CD8-positive, alpha-beta memory T cell (primary cell): ENCODE data around the gene AHR. TPM values are rescaled to one million over a fixed set of nuclear protein-coding genes. Genes with fewer than 3 reads are reported as not detected.

Source experiments
- CTCF ChIA-PET: fragments of 350-600 bp; sonication (Branson Sonifier 250); formaldehyde crosslinking; loops from one replicate; lab custom pipeline; 2021; ENCODE audit warnings: antibody characterized with exemption; lab: Charles Lee
- POLR2A ChIA-PET: fragments of 350-600 bp; sonication (Branson Sonifier 250); formaldehyde crosslinking; loops from one replicate; lab custom pipeline; 2021; ENCODE audit warnings: antibody characterized with exemption; lab: Charles Lee
- DNase-seq, 5 donors: peaks; one replicate each; pipeline versions ENCODE4 v3.0.0 to v3.0.0-alpha.2; 2020 to 2022; ENCODE audit warnings: mixed read lengths in 1 of 5
- H3K27ac ChIP-seq: one replicate; pipeline ENCODE4 v1.7.0; 2013; ENCODE audit warnings: low read depth, mild to moderate bottlenecking, low read length, moderate library complexity
- H3K27me3 ChIP-seq: 2 replicates; pipeline ENCODE4 v1.7.0; 2013; ENCODE audit warnings: low read length, mild to moderate bottlenecking; ENCODE audit not compliant: insufficient read depth, poor library complexity, severe bottlenecking
- H3K36me3 ChIP-seq: 2 replicates; pipeline ENCODE4 v1.7.0; 2013; ENCODE audit warnings: mild to moderate bottlenecking, low read length, moderate library complexity; ENCODE audit not compliant: insufficient read depth
- H3K4me1 ChIP-seq: 2 replicates; pipeline ENCODE4 v1.7.0; 2013; ENCODE audit warnings: mild to moderate bottlenecking, low read length, moderate library complexity; ENCODE audit not compliant: insufficient read depth
- H3K4me3 ChIP-seq: 2 replicates; pipeline ENCODE4 v1.7.0; 2013; ENCODE audit warnings: mild to moderate bottlenecking, low read length
- H3K9me3 ChIP-seq: 2 replicates; pipeline ENCODE4 v1.7.0; 2013; ENCODE audit warnings: mild to moderate bottlenecking, low read length
- H3K27ac Mint-ChIP-seq, 8 donors: one replicate each; pipeline ENCODE4 v1.8.0; 2020 to 2021; ENCODE audit warnings: mixed read lengths in 8 of 8, mild to moderate bottlenecking in 6 of 8, inconsistent platforms in 3 of 8, moderate library complexity in 3 of 8
- H3K27me3 Mint-ChIP-seq, 2 donors: one replicate each; pipeline ENCODE4 v1.8.0; 2020 to 2021; ENCODE audit warnings: mixed read lengths in 2 of 2, mild to moderate bottlenecking in 1 of 2, moderate library complexity in 1 of 2
- H3K36me3 Mint-ChIP-seq, 3 donors: one replicate each; pipeline ENCODE4 v1.8.0; 2020 to 2021; ENCODE audit warnings: mixed read lengths in 3 of 3, inconsistent platforms in 1 of 3, mild to moderate bottlenecking in 1 of 3
- H3K4me1 Mint-ChIP-seq, 3 donors: one replicate each; pipeline ENCODE4 v1.8.0; 2020 to 2021; ENCODE audit warnings: mixed read lengths in 3 of 3, inconsistent platforms in 1 of 3, mild to moderate bottlenecking in 1 of 3
- H3K4me3 Mint-ChIP-seq, 7 donors: one replicate each; pipeline ENCODE4 v1.8.0; 2020 to 2021; ENCODE audit warnings: mixed read lengths in 7 of 7, mild to moderate bottlenecking in 6 of 7, moderate library complexity in 4 of 7, inconsistent platforms in 2 of 7
- H3K9me3 Mint-ChIP-seq, 5 donors: one replicate each; pipeline ENCODE4 v1.8.0; 2020 to 2022; ENCODE audit warnings: mixed read lengths in 5 of 5, mild to moderate bottlenecking in 3 of 5, moderate library complexity in 2 of 5, inconsistent platforms in 1 of 5
- polyA plus RNA-seq: library from polyadenylated mRNA; unstranded; fragments of 300-500 nt; fragmentation: Illumina TruSeq; gene quantifications from one replicate; pipeline ENCODE4 v1.2.3, GENCODE V29; 2021
- total RNA-seq, 2 experiments: library from RNA; stranded (reverse); gene quantifications; one replicate each; pipeline ENCODE4 v1.2.3, GENCODE V29; 2021

AHR gene
- total and polyA plus RNA-seq, 3 experiments from 2014 or later, result 7.3 to 54.6 (median 48.9) TPM

- no peaks in the 10 kb centered on the region for H3K27me3 Mint-ChIP-seq
- peaks cover 0 to 8% (median 0%) of the 10 kb centered on the region in 3 donors for H3K36me3 Mint-ChIP-seq
- POLR2A ChIA-PET, result interaction anchor here (0.7 to 1.7 kb wide), 4 partner anchors 64 to 317 kb away, joined by 3 to 6 read pairs (median 4); no protein-coding TSS in a partner anchor
- Histone ChIP-seq H3K4me3 (peak overlapping the region; percentile 75), H3K27me3 (no peaks in the 10 kb centered on the region), H3K36me3 (no peaks in the 10 kb centered on the region), H3K27ac (peak overlapping the region; percentile 75), H3K9me3 (no peaks in the 10 kb centered on the region), H3K4me1 (peaks cover 32% of the 10 kb centered on the region)
- H3K9me3 Mint-ChIP-seq, result peaks cover 0 to 1% (median 0%) of the 10 kb centered on the region in 5 donors
- H3K27ac Mint-ChIP-seq, result peak overlapping the region; percentile 82 to 99 (median 92)
- CTCF ChIA-PET, result interaction anchor here (1.1 to 1.3 kb wide), 2 partner anchors 8 to 66 kb away, joined by 4 to 6 read pairs; no protein-coding TSS in a partner anchor
- peak in 1 of 5 donors; percentile 11 for DNase-seq
- peak overlapping the region; percentile 90 to 98 (median 91) for H3K4me3 Mint-ChIP-seq
- peaks cover 33 to 61% (median 39%) of the 10 kb centered on the region in 3 donors for H3K4me1 Mint-ChIP-seq
Observed at GRCh38 chr7:17299483-17299991, 1.1 kb downstream of the AHR start.

GRCh38 chr7:17300012-17300411, 1.6 kb downstream of the AHR start:
- Histone ChIP-seq H3K9me3 (no peaks in the 10 kb centered on the region), H3K27me3 (no peaks in the 10 kb centered on the region), H3K27ac (peak overlapping the region; percentile 75), H3K36me3 (no peaks in the 10 kb centered on the region), H3K4me3 (peak overlapping the region; percentile 75), H3K4me1 (peaks cover 36% of the 10 kb centered on the region)
- Mint-ChIP-seq H3K9me3 (peaks cover 0 to 1% (median 0%) of the 10 kb centered on the region in 5 donors), H3K27me3 (no peaks in the 10 kb centered on the region), H3K4me3 (peak overlapping the region; percentile 90 to 98 (median 91)), H3K27ac (peak overlapping the region; percentile 82 to 99 (median 92)), H3K4me1 (peaks cover 38 to 66% (median 39%) of the 10 kb centered on the region in 3 donors), H3K36me3 (peaks cover 0 to 8% (median 0%) of the 10 kb centered on the region in 3 donors)
- ChIA-PET CTCF (interaction anchor here (1.1 kb wide), 1 partner anchor 8 kb away, joined by 6 read pairs; no protein-coding TSS in a partner anchor), POLR2A (interaction anchor here (1.2 kb wide), 1 partner anchor 156 kb away, joined by 3 read pairs; no protein-coding TSS in a partner anchor)
- DNase-seq, result no peak

GRCh38 chr7:17300437-17300836, 2.0 kb downstream of the AHR start:
- Mint-ChIP-seq H3K4me1 (peaks cover 39 to 70% (median 42%) of the 10 kb centered on the region in 3 donors), H3K36me3 (peaks cover 0 to 8% (median 0%) of the 10 kb centered on the region in 3 donors), H3K27ac (peak overlapping the region in 6 of 8 donors; percentile 32 to 96 (median 90)), H3K4me3 (peak overlapping the region; percentile 90 to 98 (median 91)), H3K27me3 (no peaks in the 10 kb centered on the region), H3K9me3 (peaks cover 0 to 1% (median 0%) of the 10 kb centered on the region in 5 donors)
- Histone ChIP-seq H3K4me1 (peaks cover 41% of the 10 kb centered on the region), H3K9me3 (no peaks in the 10 kb centered on the region), H3K36me3 (no peaks in the 10 kb centered on the region), H3K4me3 (peak overlapping the region; percentile 75), H3K27me3 (no peaks in the 10 kb centered on the region), H3K27ac (no peak overlapping the region)
- DNase-seq, result no peak
- POLR2A ChIA-PET, result interaction anchor here (1.2 kb wide), 1 partner anchor 156 kb away, joined by 3 read pairs; no protein-coding TSS in a partner anchor
- CTCF ChIA-PET, result no interaction called here

GRCh38 chr7:17301471-17302456, 3.3 kb downstream of the AHR start:
- peak in 4 of 5 donors; percentile 23 to 40 (median 32) for DNase-seq
- POLR2A ChIA-PET, result interaction anchor here (1.2 kb wide), 1 partner anchor 69 kb away, joined by 4 read pairs; no protein-coding TSS in a partner anchor
- no peak overlapping the region for H3K4me3 ChIP-seq
- H3K27me3 ChIP-seq, result no peaks in the 10 kb centered on the region
- H3K36me3 Mint-ChIP-seq, result peaks cover 0 to 8% (median 0%) of the 10 kb centered on the region in 3 donors
- H3K9me3 ChIP-seq, result no peaks in the 10 kb centered on the region
- CTCF ChIA-PET, result interaction anchor here (0.7 to 1.8 kb wide), 8 partner anchors 10 to 319 kb away, joined by 3 to 5 read pairs (median 4); no protein-coding TSS in a partner anchor
- H3K4me1 Mint-ChIP-seq, result peaks cover 39 to 70% (median 45%) of the 10 kb centered on the region in 3 donors
- no peak overlapping the region for H3K27ac ChIP-seq
- H3K27ac Mint-ChIP-seq, result no peak overlapping the region
- no peaks in the 10 kb centered on the region for H3K36me3 ChIP-seq
- no peaks in the 10 kb centered on the region for H3K27me3 Mint-ChIP-seq
- H3K4me3 Mint-ChIP-seq, result peak overlapping the region in 2 of 7 donors; percentile 12 to 64
- H3K9me3 Mint-ChIP-seq, result peaks cover 0 to 1% (median 0%) of the 10 kb centered on the region in 5 donors
- H3K4me1 ChIP-seq, result peaks cover 49% of the 10 kb centered on the region

GRCh38 chr7:17302575-17303142, 4.2 kb downstream of the AHR start:
- no peaks in the 10 kb centered on the region for H3K27me3 Mint-ChIP-seq
- Histone ChIP-seq H3K9me3 (no peaks in the 10 kb centered on the region), H3K27ac (no peak overlapping the region), H3K4me1 (peaks cover 44% of the 10 kb centered on the region), H3K27me3 (no peaks in the 10 kb centered on the region), H3K4me3 (no peak overlapping the region), H3K36me3 (no peaks in the 10 kb centered on the region)
- H3K9me3 Mint-ChIP-seq, result peaks cover 0 to 1% (median 0%) of the 10 kb centered on the region in 5 donors
- H3K4me3 Mint-ChIP-seq, result peak overlapping the region; percentile 8 to 64 (median 54)
- DNase-seq, result peak in 1 of 5 donors; percentile 12
- peaks cover 30 to 61% (median 38%) of the 10 kb centered on the region in 3 donors for H3K4me1 Mint-ChIP-seq
- ChIA-PET POLR2A (interaction anchor here (1.2 kb wide), 1 partner anchor 70 kb away, joined by 4 read pairs; no protein-coding TSS in a partner anchor), CTCF (interaction anchor here (0.7 to 1.8 kb wide), 6 partner anchors 9 to 240 kb away, joined by 3 to 5 read pairs (median 3); no protein-coding TSS in a partner anchor)
- peaks cover 0 to 8% (median 0%) of the 10 kb centered on the region in 3 donors for H3K36me3 Mint-ChIP-seq
- peak overlapping the region in 4 of 8 donors; percentile 28 to 52 (median 34) for H3K27ac Mint-ChIP-seq

GRCh38 chr7:17304926-17305325, 6.5 kb downstream of the AHR start:
- Histone ChIP-seq H3K36me3 (no peaks in the 10 kb centered on the region), H3K4me3 (no peak overlapping the region), H3K27me3 (no peaks in the 10 kb centered on the region), H3K9me3 (no peaks in the 10 kb centered on the region), H3K27ac (no peak overlapping the region), H3K4me1 (peaks cover 38% of the 10 kb centered on the region)
- Mint-ChIP-seq H3K27me3 (no peaks in the 10 kb centered on the region), H3K4me3 (peak overlapping the region in 6 of 7 donors; percentile 3 to 67 (median 38)), H3K27ac (peak overlapping the region in 5 of 8 donors; percentile 2 to 75 (median 35)), H3K4me1 (peaks cover 18 to 50% (median 25%) of the 10 kb centered on the region in 3 donors), H3K36me3 (peaks cover 0 to 5% (median 0%) of the 10 kb centered on the region in 3 donors), H3K9me3 (no peaks in the 10 kb centered on the region)
- ChIA-PET CTCF (interaction anchor here (2.1 to 2.4 kb wide), 2 partner anchors 9 to 322 kb away, joined by 4 to 7 read pairs; no protein-coding TSS in a partner anchor), POLR2A (no interaction called here)
- DNase-seq, result peak in 1 of 5 donors; percentile 8
